PC-3 (cell line): ENCODE measurements around the gene GABRG3.

ENCODE experiments used
- EZH2 ChIP-seq: fragments of 300-600 bp; sonication (generic); IDR thresholded peaks from one replicate; pipeline ENCODE4 v1.6.1; 2017; ENCODE audit warnings: antibody characterized with exemption, mild to moderate bottlenecking, low read length; ENCODE audit not compliant: unreplicated experiment
- EZH2phosphoT487 ChIP-seq: fragments of 300-600 bp; sonication (generic); IDR thresholded peaks from 2 replicates; pipeline ENCODE4 v1.6.1; 2018; ENCODE audit warnings: mild to moderate bottlenecking, antibody characterized with exemption, low read length, borderline replicate concordance

- no peak for TF ChIP-seq EZH2phosphoT487
- TF ChIP-seq EZH2, result no peak
Observed at GRCh38 chr15:27535445-27536129, 564.6 kb downstream of the GABRG3 start.
